HG02763 (cell line): ENCODE data around the gene AP3S2.
"Not testable (repeated sequence)": the region's sequence is repeated elsewhere in the genome, so short reads cannot be mapped to it uniquely, and the experiment has no call there.

Experiments used
- ATAC-seq: cut with Tn5 transposase; IDR thresholded peaks from one replicate; pipeline ENCODE4 v1.9.1; 2021; ENCODE audit warnings: mild to moderate bottlenecking, moderate library complexity; ENCODE audit not compliant: unreplicated experiment

Gene AP3S2

DNA sequence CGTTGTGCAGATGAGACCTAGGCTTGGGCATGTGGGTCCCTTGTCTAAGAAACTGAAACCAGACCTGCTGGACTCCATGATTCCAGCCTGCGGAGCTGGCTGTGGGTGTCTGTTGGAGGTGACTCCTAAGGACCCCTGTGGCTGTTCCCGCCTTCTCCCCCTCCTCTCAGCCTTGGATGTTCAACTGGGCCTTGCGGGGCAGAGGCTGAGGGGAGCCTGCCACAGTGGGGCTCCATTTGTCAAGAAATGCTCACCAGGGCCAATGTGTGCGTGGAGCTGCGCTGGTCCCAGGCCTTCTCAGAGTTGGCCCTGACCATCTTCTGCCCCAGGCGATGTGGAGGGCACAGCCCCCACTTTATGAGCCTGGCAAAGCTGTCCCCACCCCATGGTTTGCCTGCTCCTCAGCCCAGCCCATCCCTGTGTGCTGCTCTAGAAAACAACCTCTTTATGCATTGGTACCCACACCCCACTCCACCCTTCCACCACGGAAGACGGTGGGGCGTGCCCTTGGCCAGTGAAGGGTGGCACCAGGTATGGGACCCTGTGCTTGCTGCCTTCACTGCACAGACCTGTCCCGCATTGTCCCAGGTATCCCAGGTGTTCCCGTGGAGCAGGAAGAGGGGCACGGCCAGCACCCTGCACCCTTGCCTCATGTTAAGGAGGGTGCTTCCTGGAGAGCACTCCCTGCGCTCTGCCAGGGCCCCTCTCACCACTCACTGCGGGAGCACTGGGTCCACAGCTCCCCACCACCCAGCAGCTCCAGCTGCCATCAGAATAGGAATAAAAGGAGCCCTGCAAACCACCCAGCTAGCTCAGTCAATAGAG lies 109.7 kb downstream of the AP3S2 start:
- ATAC-seq = no peak

GRCh38 chr15:89783111-89783860 lies 110.5 kb downstream of the AP3S2 start:
- ATAC-seq = no peak

- ATAC-seq = not testable (repeated sequence)
Measured at GRCh38 chr15:89782619-89782950, 111.2 kb downstream of the AP3S2 start.

DNA sequence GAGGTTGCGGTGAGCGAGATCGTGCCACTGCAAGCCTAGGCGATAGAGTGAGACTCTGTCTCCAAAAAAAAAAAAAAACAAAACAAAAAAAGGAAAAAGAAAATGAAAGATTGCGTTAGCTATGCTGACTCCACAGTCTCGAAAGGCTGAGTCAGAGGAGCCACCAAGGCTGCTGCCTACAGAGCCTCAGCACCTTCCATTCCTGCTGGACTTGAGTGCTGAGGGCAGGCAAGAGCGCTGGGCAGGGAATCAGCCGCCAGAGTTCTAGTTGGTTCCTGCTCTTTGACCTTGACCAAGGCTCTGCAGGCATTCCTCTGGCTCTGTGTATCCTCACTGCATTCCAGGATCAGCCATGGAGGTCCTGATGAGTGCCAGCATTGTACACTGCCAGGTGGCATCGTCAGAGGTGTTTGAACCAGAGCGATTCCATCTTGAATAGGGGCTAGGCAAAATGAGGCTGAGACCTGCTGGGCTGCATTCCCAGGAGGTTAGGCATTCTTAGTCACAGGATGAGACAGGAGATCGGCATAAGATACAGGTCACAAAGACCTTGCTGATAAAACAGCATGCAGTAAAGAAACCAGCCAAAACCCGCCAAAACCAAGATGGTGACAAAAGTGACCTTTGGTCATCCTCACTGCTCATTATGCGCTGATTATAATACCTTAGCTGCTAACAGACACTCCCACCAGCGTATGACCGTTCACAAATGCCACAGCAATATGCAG lies 111.7 kb downstream of the AP3S2 start:
- no peak for ATAC-seq

DNA sequence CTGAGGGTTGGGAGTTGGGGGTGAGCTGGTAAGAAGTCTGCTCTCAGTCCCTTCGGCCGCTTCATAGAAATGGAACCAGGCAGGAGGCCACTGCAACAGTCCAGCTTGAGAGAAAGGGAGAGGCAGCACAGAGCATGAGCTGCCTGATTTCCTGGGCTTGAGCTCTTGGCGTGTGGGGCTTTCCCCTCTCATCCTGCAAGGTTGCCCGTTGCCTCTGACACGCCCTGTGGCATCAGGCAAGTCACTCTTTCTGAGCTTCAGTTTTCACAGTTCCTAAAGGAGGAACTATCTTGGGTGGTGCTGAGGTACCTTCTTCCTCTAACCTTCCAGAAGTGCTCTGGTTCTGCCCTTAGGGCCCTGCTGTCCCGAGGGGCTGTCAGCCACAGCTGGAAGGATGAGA lies 112.7 kb downstream of the AP3S2 start:
- ATAC-seq = no peak

- no peak for ATAC-seq
Measured at GRCh38 chr15:89780601-89781000, 113.2 kb downstream of the AP3S2 start.
